CD14-positive monocyte (primary cell): ENCODE measurements around the gene RASAL2. TPM values are rescaled to one million over a fixed set of nuclear protein-coding genes. Genes with fewer than 3 reads are reported as not detected.

Experiments used
- DNase-seq, 3 donors: peaks; one replicate each; pipeline ENCODE4 v3.0.0-alpha.2; 2011 to 2022
- H2AFZ ChIP-seq: 2 replicates; pipeline ENCODE4 v1.6.0; 2012; ENCODE audit warnings: mild to moderate bottlenecking, low read depth, low read length, inconsistent platforms; ENCODE audit not compliant: insufficient read depth, poor library complexity, severe bottlenecking
- H3K27ac ChIP-seq, 2 donors: 1 replicate in 1 of 2; 2 replicates in 1 of 2; pipeline ENCODE4 v1.5.1; 2012 to 2013; ENCODE audit warnings: low read length in 2 of 2, control low read depth in 1 of 2, inconsistent platforms in 1 of 2, low read depth in 1 of 2, mild to moderate bottlenecking in 1 of 2
- H3K27me3 ChIP-seq, 2 donors: one replicate each; pipeline versions ENCODE4 v1.6.0 to v1.6.1; 2011 to 2013; ENCODE audit warnings: low read length in 2 of 2; ENCODE audit not compliant: control insufficient read depth in 2 of 2, insufficient read depth in 2 of 2
- H3K36me3 ChIP-seq, 2 donors: replicated peaks in 1 of 2; 1 replicate in 1 of 2; 2 replicates in 1 of 2; pipeline versions ENCODE4 v1.5.1 to v1.6.1; 2012 to 2013; ENCODE audit warnings: low read length in 2 of 2, control low read depth in 1 of 2, inconsistent platforms in 1 of 2, mild to moderate bottlenecking in 1 of 2; ENCODE audit not compliant: insufficient read depth in 2 of 2, control insufficient read depth in 1 of 2
- H3K4me1 ChIP-seq, 2 donors: 1 replicate in 1 of 2; 2 replicates in 1 of 2; pipeline versions ENCODE4 v1.5.1 to v1.6.1; 2012 to 2013; ENCODE audit warnings: low read length in 2 of 2, control low read depth in 1 of 2, inconsistent platforms in 1 of 2, mild to moderate bottlenecking in 1 of 2, moderate library complexity in 1 of 2; ENCODE audit not compliant: insufficient read depth in 2 of 2, control insufficient read depth in 1 of 2
- H3K4me2 ChIP-seq: replicated peaks from 2 replicates; pipeline ENCODE3; 2012; ENCODE audit warnings: low read length, moderate library complexity, mild to moderate bottlenecking; ENCODE audit not compliant: poor library complexity, severe bottlenecking; ENCODE audit errors: extremely low read depth
- H3K4me3 ChIP-seq, 3 experiments: fragments of 200-600 bp in 1 of 3; sonication (generic) in 1 of 3; replicated peaks in 1 of 3; 1 replicate in 2 of 3; 2 replicates in 1 of 3; pipeline ENCODE4 v1.5.1; 2011 to 2013; ENCODE audit warnings: low read length in 3 of 3, mild to moderate bottlenecking in 3 of 3, control low read depth in 2 of 3, low read depth in 2 of 3, inconsistent platforms in 1 of 3, moderate library complexity in 1 of 3
- H3K79me2 ChIP-seq: 2 replicates; pipeline ENCODE4 v1.6.0; 2012; ENCODE audit warnings: mild to moderate bottlenecking, control low read depth, inconsistent platforms, low read length, moderate library complexity; ENCODE audit not compliant: insufficient read depth
- H3K9ac ChIP-seq: 2 replicates; pipeline ENCODE4 v1.6.0; 2017; ENCODE audit warnings: low read length, mild to moderate bottlenecking; ENCODE audit not compliant: insufficient read depth, poor library complexity, severe bottlenecking
- H3K9me3 ChIP-seq, 2 donors: replicated peaks in 1 of 2; 1 replicate in 1 of 2; 2 replicates in 1 of 2; pipeline versions ENCODE4 v1.5.1 to v1.6.1; 2012 to 2013; ENCODE audit warnings: low read length in 2 of 2, control low read depth in 1 of 2; ENCODE audit not compliant: control insufficient read depth in 1 of 2, insufficient read depth in 1 of 2
- H4K20me1 ChIP-seq: 2 replicates; pipeline ENCODE4 v1.6.0; 2012; ENCODE audit warnings: mild to moderate bottlenecking, low read length, control low read depth, moderate library complexity; ENCODE audit not compliant: insufficient read depth
- H3K27ac Mint-ChIP-seq, 7 donors: one replicate each; pipeline ENCODE4 v1.8.0; 2020; ENCODE audit warnings: mild to moderate bottlenecking in 7 of 7, mixed read lengths in 7 of 7, moderate library complexity in 6 of 7, inconsistent platforms in 2 of 7
- H3K27me3 Mint-ChIP-seq, 3 donors: one replicate each; pipeline ENCODE4 v1.8.0; 2021 to 2022; ENCODE audit warnings: low read depth in 3 of 3, mild to moderate bottlenecking in 3 of 3, mixed read lengths in 3 of 3, moderate library complexity in 3 of 3, inconsistent platforms in 1 of 3
- H3K36me3 Mint-ChIP-seq, 2 donors: one replicate each; pipeline ENCODE4 v1.8.0; 2020; ENCODE audit warnings: mixed read lengths in 2 of 2, inconsistent platforms in 1 of 2, mild to moderate bottlenecking in 1 of 2
- H3K4me1 Mint-ChIP-seq: one replicate; pipeline ENCODE4 v1.8.0; 2020; ENCODE audit warnings: mild to moderate bottlenecking, mixed read lengths
- H3K4me3 Mint-ChIP-seq, 2 donors: one replicate each; pipeline ENCODE4 v1.8.0; 2020; ENCODE audit warnings: mild to moderate bottlenecking in 2 of 2, mixed read lengths in 2 of 2, moderate library complexity in 1 of 2
- H3K9me3 Mint-ChIP-seq, 7 donors: one replicate each; pipeline ENCODE4 v1.8.0; 2020 to 2022; ENCODE audit warnings: mixed read lengths in 7 of 7, mild to moderate bottlenecking in 6 of 7, moderate library complexity in 6 of 7, inconsistent platforms in 2 of 7
- WGBS: methylation state at CpG from one replicate; pipeline ENCODE4 v1.1.5; 2013; ENCODE audit warnings: missing lambda C conversion rate; ENCODE audit not compliant: insufficient coverage; 5-methylcytosine and 5-hydroxymethylcytosine counted together
- intact Hi-C, 2 donors: fragments of 100-400 bp; cut with micrococcal nuclease; formaldehyde crosslinking; loops; one replicate each; pipeline versions ENCODE4 v1.15.0 to v1.15.1; 2023
- polyA plus RNA-seq, 3 donors: library from polyadenylated mRNA; depleted of rRNA in 1 of 3; unstranded in 2 of 3; stranded (reverse) in 1 of 3; fragments of 300-500 nt in 2 of 3; fragments of >200 nt in 1 of 3; fragmentation: Illumina TruSeq in 2 of 3; gene quantifications; 1 replicate in 2 of 3; 2 replicates in 1 of 3; pipeline ENCODE4 v1.2.3, GENCODE V29; 2012 to 2021
- TF ChIP-seq, protein P1 (sequence below): fragments of 200-600 bp; IDR thresholded peaks from one replicate; pipeline ENCODE4 v1.8.0; 2022; ENCODE audit warnings: antibody characterized with exemption, mild to moderate bottlenecking

The RASAL2 gene
- polyA plus RNA-seq, 3 donors = 0.15 to 1.00 (median 0.63) TPM

DNA sequence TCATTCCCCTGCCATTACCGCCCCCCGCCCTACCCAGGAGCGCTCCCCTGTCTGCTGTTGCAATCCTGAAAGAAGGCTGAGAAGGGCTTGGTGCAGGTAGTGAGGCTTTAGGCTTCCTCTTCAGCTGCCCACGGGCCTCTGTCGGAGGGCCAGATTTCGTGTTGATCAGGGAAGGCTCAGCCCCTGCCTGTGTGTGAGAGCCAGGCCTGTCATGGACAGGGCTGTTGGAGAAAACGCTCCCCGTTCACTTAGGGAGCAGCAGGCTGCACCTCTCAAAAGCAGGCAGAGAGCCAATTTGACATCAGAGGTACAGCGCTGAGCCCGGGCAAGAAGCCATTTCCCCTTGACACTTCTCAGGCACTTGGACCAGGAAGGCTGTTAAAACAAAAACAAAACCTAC is 438.0 kb downstream of the RASAL2 start:
- Mint-ChIP-seq H3K4me3 (peak overlapping the region in 1 of 2 donors; percentile 31), H3K4me1 (peaks cover 8% of the 10 kb centered on the region), H3K9me3 (peaks cover 0 to 2% (median 0%) of the 10 kb centered on the region in 7 donors), H3K36me3 (no peaks in the 10 kb centered on the region), H3K27me3 (peaks cover 0 to 1% (median 0%) of the 10 kb centered on the region in 3 donors), H3K27ac (peak overlapping the region in 1 of 7 donors; percentile 31)
- Histone ChIP-seq H3K79me2 (no peaks in the 10 kb centered on the region), H3K9ac (peak overlapping the region; percentile 0), H3K4me2 (peak overlapping the region; percentile 6), H3K36me3 (no peaks in the 10 kb centered on the region), H3K4me1 (peaks cover 0 to 3% of the 10 kb centered on the region in 2 donors), H3K4me3 (no peak overlapping the region), H4K20me1 (no peaks in the 10 kb centered on the region), H2AFZ (peak overlapping the region; percentile 61), H3K27me3 (no peaks in the 10 kb centered on the region), H3K27ac (no peak overlapping the region), H3K9me3 (no peaks in the 10 kb centered on the region)
- no peak for DNase-seq
- WGBS = 51% methylated on average over 10 of the region's 10 CpGs
- TF ChIP-seq, protein P1, sequence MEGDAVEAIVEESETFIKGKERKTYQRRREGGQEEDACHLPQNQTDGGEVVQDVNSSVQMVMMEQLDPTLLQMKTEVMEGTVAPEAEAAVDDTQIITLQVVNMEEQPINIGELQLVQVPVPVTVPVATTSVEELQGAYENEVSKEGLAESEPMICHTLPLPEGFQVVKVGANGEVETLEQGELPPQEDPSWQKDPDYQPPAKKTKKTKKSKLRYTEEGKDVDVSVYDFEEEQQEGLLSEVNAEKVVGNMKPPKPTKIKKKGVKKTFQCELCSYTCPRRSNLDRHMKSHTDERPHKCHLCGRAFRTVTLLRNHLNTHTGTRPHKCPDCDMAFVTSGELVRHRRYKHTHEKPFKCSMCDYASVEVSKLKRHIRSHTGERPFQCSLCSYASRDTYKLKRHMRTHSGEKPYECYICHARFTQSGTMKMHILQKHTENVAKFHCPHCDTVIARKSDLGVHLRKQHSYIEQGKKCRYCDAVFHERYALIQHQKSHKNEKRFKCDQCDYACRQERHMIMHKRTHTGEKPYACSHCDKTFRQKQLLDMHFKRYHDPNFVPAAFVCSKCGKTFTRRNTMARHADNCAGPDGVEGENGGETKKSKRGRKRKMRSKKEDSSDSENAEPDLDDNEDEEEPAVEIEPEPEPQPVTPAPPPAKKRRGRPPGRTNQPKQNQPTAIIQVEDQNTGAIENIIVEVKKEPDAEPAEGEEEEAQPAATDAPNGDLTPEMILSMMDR = no peak
- intact Hi-C loops = loop anchor here in 1 of 2 donors (5.0 to 10.0 kb wide), 2 partner anchors 470 to 843 kb away; no protein-coding TSS in a partner anchor

DNA sequence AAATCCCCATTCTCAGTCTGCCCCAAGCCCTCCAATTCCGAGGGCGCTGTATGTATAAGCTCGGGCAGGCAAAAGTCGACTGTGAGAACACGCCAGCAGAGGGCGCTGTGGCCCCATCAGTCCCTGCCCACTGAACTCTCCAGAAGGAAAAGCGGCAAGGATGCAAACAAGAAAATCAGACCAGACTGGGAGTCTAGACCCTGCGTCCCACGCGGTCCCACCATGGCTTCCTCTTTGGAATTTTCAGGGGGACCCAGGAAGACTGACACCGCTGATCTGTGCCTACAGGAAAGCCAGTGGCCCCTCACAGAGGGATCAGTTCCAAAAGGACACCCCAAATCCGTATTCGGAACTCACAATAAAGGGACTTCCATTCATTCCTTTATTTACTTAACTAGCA is 438.5 kb downstream of the RASAL2 start:
- no peak overlapping the region for H3K27ac Mint-ChIP-seq
- Histone ChIP-seq H3K4me3 (no peak overlapping the region), H3K9me3 (no peaks in the 10 kb centered on the region), H3K27me3 (no peaks in the 10 kb centered on the region), H3K79me2 (no peaks in the 10 kb centered on the region), H3K9ac (peak overlapping the region; percentile 0), H3K36me3 (no peaks in the 10 kb centered on the region), H4K20me1 (no peaks in the 10 kb centered on the region), H3K4me1 (peaks cover 0 to 3% of the 10 kb centered on the region in 2 donors), H3K4me2 (peak overlapping the region; percentile 6), H3K27ac (no peak overlapping the region), H2AFZ (peak overlapping the region; percentile 61)
- intact Hi-C loops = loop anchor here in 1 of 2 donors (5.0 to 10.0 kb wide), 2 partner anchors 470 to 842 kb away; no protein-coding TSS in a partner anchor
- peaks cover 8% of the 10 kb centered on the region for H3K4me1 Mint-ChIP-seq
- peaks cover 0 to 3% (median 0%) of the 10 kb centered on the region in 3 donors for H3K27me3 Mint-ChIP-seq
- no peaks in the 10 kb centered on the region for H3K36me3 Mint-ChIP-seq
- peaks cover 0 to 2% (median 0%) of the 10 kb centered on the region in 7 donors for H3K9me3 Mint-ChIP-seq
- H3K4me3 Mint-ChIP-seq = peak overlapping the region in 1 of 2 donors; percentile 31
- peak; percentile 61 to 78 (median 74) for DNase-seq
- WGBS = 3% methylated on average over 11 of the region's 13 CpGs
- TF ChIP-seq, protein P1 = peak; percentile 93
